H1 (cell line): ENCODE results near the gene LYPD6. TPM values are rescaled to one million over a fixed set of nuclear protein-coding genes. Genes with fewer than 3 reads are reported as not detected.
"Not testable (repeated sequence)": the region's sequence is repeated elsewhere in the genome, so short reads cannot be mapped to it uniquely, and the experiment has no call there.

Experiments used
- CTCF ChIA-PET: fragments of 300-600 bp; sonication (Branson Sonifier 250); formaldehyde crosslinking; loops from one replicate; lab custom pipeline; 2021; ENCODE audit not compliant: partially characterized antibody; lab: Charles Lee
- POLR2A ChIA-PET: fragments of 300-600 bp; sonication (Branson Sonifier 250); formaldehyde crosslinking; loops from one replicate; lab custom pipeline; 2021; ENCODE audit warnings: inconsistent platforms; ENCODE audit not compliant: partially characterized antibody; lab: Charles Lee
- DNase-seq, 2 experiments: peaks; one replicate each; pipeline versions ENCODE4 v3.0.0 to v3.0.0-alpha.2; 2010 to 2022; ENCODE audit warnings: low spot score in 2 of 2, low read depth in 1 of 2, mixed read lengths in 1 of 2
- FAIRE-seq: peaks from 2 replicates; lab custom pipeline; 2011; peaks lifted over from hg19 to GRCh38; lab: Jason Lieb, UNC
- H2AFZ ChIP-seq: 2 replicates; pipeline ENCODE4 v1.8.1; 2012; ENCODE audit warnings: low read length, inconsistent platforms
- H2AK5ac ChIP-seq: 2 replicates; pipeline ENCODE4 v1.6.1; 2013; ENCODE audit warnings: low read depth, low read length
- H2BK120ac ChIP-seq: replicated peaks from 2 replicates; pipeline ENCODE3; 2013; ENCODE audit warnings: low read depth, low read length, inconsistent platforms
- H2BK12ac ChIP-seq: 2 replicates; pipeline ENCODE4 v1.6.1; 2013; ENCODE audit warnings: low read depth, low read length
- H2BK15ac ChIP-seq: 2 replicates; pipeline ENCODE4 v1.6.1; 2013; ENCODE audit warnings: low read length
- H2BK20ac ChIP-seq: 2 replicates; pipeline ENCODE4 v1.6.1; 2013; ENCODE audit warnings: low read length
- H2BK5ac ChIP-seq: 2 replicates; pipeline ENCODE4 v1.6.1; 2013; ENCODE audit warnings: low read depth, low read length
- H3K14ac ChIP-seq: 2 replicates; pipeline ENCODE4 v1.6.1; 2013; ENCODE audit warnings: inconsistent platforms; ENCODE audit not compliant: insufficient read length
- H3K18ac ChIP-seq: 2 replicates; pipeline ENCODE4 v1.6.1; 2013; ENCODE audit warnings: low read length; ENCODE audit errors: extremely low read depth
- H3K23ac ChIP-seq: 2 replicates; pipeline ENCODE4 v1.6.1; 2013; ENCODE audit warnings: inconsistent platforms; ENCODE audit not compliant: insufficient read length
- H3K23me2 ChIP-seq: 2 replicates; pipeline ENCODE4 v1.6.1; 2013; ENCODE audit warnings: low read depth, low read length
- H3K27ac ChIP-seq: 2 replicates; pipeline ENCODE4 v1.6.1; 2011; ENCODE audit warnings: low read depth, low read length, inconsistent platforms
- H3K27me3 ChIP-seq, 4 experiments: replicated peaks in 1 of 4; 1 replicate in 1 of 4; 2 replicates in 3 of 4; pipeline versions ENCODE4 v1.6.1 to v1.8.1; 2011 to 2013; ENCODE audit warnings: low read length in 3 of 4, mild to moderate bottlenecking in 3 of 4, inconsistent platforms in 2 of 4, mixed read lengths in 2 of 4, moderate library complexity in 1 of 4; ENCODE audit not compliant: control insufficient read depth in 3 of 4, insufficient read depth in 3 of 4; ENCODE audit errors: extremely low read depth in 1 of 4
- H3K36me3 ChIP-seq, 4 experiments: 2 replicates each; pipeline versions ENCODE4 v1.6.1 to v1.8.1; 2011 to 2013; ENCODE audit warnings: mild to moderate bottlenecking in 4 of 4, low read length in 3 of 4, moderate library complexity in 2 of 4, control low read depth in 1 of 4, inconsistent platforms in 1 of 4; ENCODE audit not compliant: insufficient read depth in 4 of 4, control insufficient read depth in 2 of 4
- H3K4ac ChIP-seq: replicated peaks from 2 replicates; pipeline ENCODE3; 2013; ENCODE audit warnings: low read length, low read depth, mixed read lengths, inconsistent platforms; ENCODE audit not compliant: insufficient read length
- H3K4me1 ChIP-seq, 4 experiments: replicated peaks in 1 of 4; 1 replicate in 1 of 4; 2 replicates in 3 of 4; pipeline versions ENCODE4 v1.6.1 to v1.8.1; 2011 to 2013; ENCODE audit warnings: low read length in 3 of 4, inconsistent platforms in 2 of 4, mixed read lengths in 1 of 4; ENCODE audit not compliant: insufficient read depth in 4 of 4, control insufficient read depth in 3 of 4
- H3K4me2 ChIP-seq, 2 experiments: 2 replicates each; pipeline versions ENCODE4 v1.6.1 to v1.8.1; 2011 to 2013; ENCODE audit warnings: low read depth in 2 of 2, low read length in 2 of 2, control low read depth in 1 of 2, inconsistent platforms in 1 of 2, mild to moderate bottlenecking in 1 of 2; ENCODE audit not compliant: insufficient read depth in 1 of 2
- H3K4me3 ChIP-seq, 4 experiments: fragments of 200-600, 300-600 bp in 1 of 4; sonication (generic), shearing (Covaris generic), sonication (Bioruptor Twin) in 1 of 4; 2 replicates each; pipeline versions ENCODE4 v1.5.1 to v1.8.1; 2011 to 2016; ENCODE audit warnings: low read length in 4 of 4, low read depth in 3 of 4, control low read depth in 2 of 4, inconsistent platforms in 2 of 4, mild to moderate bottlenecking in 2 of 4, mixed read lengths in 1 of 4, moderate library complexity in 1 of 4; ENCODE audit not compliant: insufficient read depth in 2 of 4; ENCODE audit errors: extremely low read depth in 1 of 4
- H3K56ac ChIP-seq: replicated peaks from 2 replicates; pipeline ENCODE3; 2013; ENCODE audit warnings: low read depth, mild to moderate bottlenecking, mixed read lengths, low read length, inconsistent platforms; ENCODE audit not compliant: insufficient read length
- H3K79me1 ChIP-seq: 2 replicates; pipeline ENCODE4 v1.6.1; 2013; ENCODE audit warnings: low read depth, low read length, control low read depth
- H3K79me2 ChIP-seq, 2 experiments: 2 replicates each; pipeline versions ENCODE4 v1.6.1 to v1.8.1; 2012 to 2013; ENCODE audit warnings: low read length in 2 of 2, mild to moderate bottlenecking in 2 of 2, inconsistent platforms in 1 of 2; ENCODE audit not compliant: insufficient read depth in 2 of 2, control insufficient read depth in 1 of 2
- H3K9ac ChIP-seq, 4 experiments: replicated peaks in 1 of 4; 1 replicate in 1 of 4; 2 replicates in 3 of 4; pipeline versions ENCODE4 v1.6.1 to v1.8.1; 2011 to 2013; ENCODE audit warnings: low read depth in 3 of 4, low read length in 3 of 4, control low read depth in 2 of 4, mild to moderate bottlenecking in 2 of 4, moderate library complexity in 2 of 4, inconsistent platforms in 1 of 4; ENCODE audit errors: extremely low read depth in 1 of 4
- H3K9me3 ChIP-seq, 2 experiments: 2 replicates each; pipeline versions ENCODE4 v1.6.1 to v1.8.1; 2012 to 2013; ENCODE audit warnings: mild to moderate bottlenecking in 2 of 2, moderate library complexity in 2 of 2, control low read depth in 1 of 2, inconsistent platforms in 1 of 2, low read depth in 1 of 2, low read length in 1 of 2, mixed read lengths in 1 of 2; ENCODE audit not compliant: insufficient read depth in 2 of 2
- H4K20me1 ChIP-seq, 2 experiments: replicated peaks in 1 of 2; 2 replicates each; pipeline versions ENCODE3 to v1.8.1; 2011 to 2013; ENCODE audit warnings: inconsistent platforms in 2 of 2, low read length in 2 of 2, mild to moderate bottlenecking in 1 of 2; ENCODE audit not compliant: insufficient read depth in 2 of 2, control insufficient read depth in 1 of 2
- H4K5ac ChIP-seq: 2 replicates; pipeline ENCODE4 v1.6.1; 2013; ENCODE audit warnings: low read length, low read depth, mixed read lengths, inconsistent platforms; ENCODE audit not compliant: insufficient read length
- H4K8ac ChIP-seq: 2 replicates; pipeline ENCODE4 v1.8.0; 2013; ENCODE audit warnings: mild to moderate bottlenecking, moderate library complexity, low read length, inconsistent platforms; ENCODE audit not compliant: insufficient read depth; ENCODE audit errors: extremely low read depth
- H4K91ac ChIP-seq: replicated peaks from 2 replicates; pipeline ENCODE3; 2013; ENCODE audit warnings: low read length, mixed read lengths, inconsistent platforms; ENCODE audit not compliant: insufficient read length
- WGBS, 2 experiments: shearing (Covaris generic) in 1 of 2; methylation state at CpG; one replicate each; pipeline versions ENCODE4 v1.1.6 to v1.1.7; 2013 to 2015; ENCODE audit warnings: low lambda C conversion rate in 2 of 2, mixed read lengths in 2 of 2, inconsistent platforms in 1 of 2, low coverage in 1 of 2, missing lambda C conversion rate in 1 of 2; ENCODE audit not compliant: insufficient replicate concordance in 2 of 2, insufficient coverage in 1 of 2, insufficient read length in 1 of 2; ENCODE audit errors: extremely low coverage in 1 of 2, missing lambda C conversion rate in 1 of 2; 5-methylcytosine and 5-hydroxymethylcytosine counted together
- polyA plus RNA-seq, 7 experiments: library from polyadenylated mRNA; depleted of rRNA in 3 of 7; stranded (reverse) in 5 of 7; unstranded in 2 of 7; fragments of >200 nt in 5 of 7; fragments of 200-250 nt in 2 of 7; gene quantifications; 1 replicate in 5 of 7; 2 replicates in 1 of 7; 4 replicates in 1 of 7; pipeline versions ENCODE4 v1.2.1 to v1.2.3, GENCODE V29; 2011 to 2013; ENCODE audit warnings: missing spikeins in 2 of 7, mixed read lengths in 2 of 7
- total RNA-seq: library from RNA; stranded (reverse); fragmentation: NEBNext Ultra II Directional; extraction: Animal tissue kit (Norgen Biotek cat#: 25700); gene quantifications from 2 replicates; pipeline ENCODE4 v1.2.1, GENCODE V29; 2021

LYPD6 gene
- total and polyA plus RNA-seq, 2 of the 8 experiments (the other 6 are each of a cell fraction or from before 2014, with no cell fraction given) = 5.6 to 8.9 TPM

- H3K9me3 ChIP-seq, DNase-seq, H4K5ac ChIP-seq, H4K20me1 ChIP-seq, H3K4me2 ChIP-seq, H2BK120ac ChIP-seq, H2AK5ac ChIP-seq, H3K36me3 ChIP-seq, H3K23me2 ChIP-seq, H2AFZ ChIP-seq, H3K27ac ChIP-seq, H2BK5ac ChIP-seq, H4K91ac ChIP-seq, H3K56ac ChIP-seq, H3K79me2 ChIP-seq, H3K79me1 ChIP-seq, H3K23ac ChIP-seq, H2BK15ac ChIP-seq, H2BK12ac ChIP-seq, POLR2A ChIA-PET, H3K18ac ChIP-seq, H4K8ac ChIP-seq, FAIRE-seq, H3K14ac ChIP-seq, H3K27me3 ChIP-seq, H3K4ac ChIP-seq, H2BK20ac ChIP-seq, H3K4me3 ChIP-seq, H3K9ac ChIP-seq: not testable (repeated sequence)
- peaks cover 0 to 10% (median 7%) of the 10 kb centered on the region in 4 experiments; a peak in 5 of 7 replicates for H3K4me1 ChIP-seq
- 91% methylated on average over 2 of the region's 3 CpGs; no CpG with 5 or more reads in 1 of the 2 experiments for WGBS, 2 experiments
- CTCF ChIA-PET = interaction anchor here (1.2 kb wide), 1 partner anchor 243 kb away, joined by 3 read pairs; no protein-coding TSS in a partner anchor
These were observed 11.8 kb upstream of the LYPD6 start for GRCh38 chr2:149318566-149318965.
